B cell (primary cell): ENCODE data around the gene SEPTIN3. TPM values are rescaled to one million over a fixed set of nuclear protein-coding genes. Genes with fewer than 3 reads are reported as not detected.

ENCODE experiments used
- ATAC-seq: fragments of 200-7000 bp; cut with Tn5 transposase; one replicate; pipeline ENCODE4 v1.10.0; 2021; ENCODE audit warnings: low read depth, mild to moderate bottlenecking, moderate number of reproducible peaks, moderate library complexity
- CTCF ChIA-PET: fragments of 350-600 bp; sonication (Branson Sonifier 250); formaldehyde crosslinking; loops from one replicate; lab custom pipeline; 2021; ENCODE audit warnings: antibody characterized with exemption, inconsistent platforms; lab: Charles Lee
- POLR2A ChIA-PET: fragments of 350-600 bp; sonication (Branson Sonifier 250); formaldehyde crosslinking; loops from one replicate; lab custom pipeline; 2021; ENCODE audit warnings: antibody characterized with exemption; lab: Charles Lee
- DNase-seq: peaks from one replicate; pipeline ENCODE4 v3.0.0; 2013
- H2AFZ ChIP-seq: 2 replicates; pipeline ENCODE4 v1.6.1; 2012; ENCODE audit warnings: mild to moderate bottlenecking, low read depth, low read length; ENCODE audit not compliant: insufficient read depth, poor library complexity, severe bottlenecking
- H3K27ac ChIP-seq, 2 donors: 1 replicate in 1 of 2; 2 replicates in 1 of 2; pipeline ENCODE4 v1.5.1; 2012 to 2013; ENCODE audit warnings: low read length in 2 of 2, mild to moderate bottlenecking in 2 of 2, moderate library complexity in 1 of 2
- H3K27me3 ChIP-seq, 4 experiments: fragments of 200-600 bp in 1 of 4; sonication (generic) in 1 of 4; replicated peaks in 1 of 4; 1 replicate in 2 of 4; 2 replicates in 2 of 4; pipeline versions ENCODE4 v1.6.1 to v1.7.0; 2013 to 2016; ENCODE audit warnings: low read length in 3 of 4, mild to moderate bottlenecking in 2 of 4, mixed read lengths in 1 of 4, moderate library complexity in 1 of 4; ENCODE audit not compliant: insufficient read depth in 4 of 4, control insufficient read depth in 3 of 4; ENCODE audit errors: control extremely low read depth in 1 of 4
- H3K36me3 ChIP-seq, 2 experiments: replicated peaks in 1 of 2; 1 replicate in 1 of 2; 2 replicates in 1 of 2; pipeline versions ENCODE4 v1.6.1 to v1.7.1; 2013; ENCODE audit warnings: low read length in 1 of 2; ENCODE audit not compliant: insufficient read depth in 2 of 2, control insufficient read depth in 1 of 2; ENCODE audit errors: control extremely low read depth in 1 of 2, extremely low read depth in 1 of 2
- H3K4me1 ChIP-seq, 2 donors: fragments of 200-600 bp in 1 of 2; sonication (generic) in 1 of 2; 1 replicate in 1 of 2; 2 replicates in 1 of 2; pipeline versions ENCODE4 v1.5.1 to v1.6.1; 2013 to 2017; ENCODE audit warnings: low read length in 2 of 2; ENCODE audit not compliant: control insufficient read depth in 2 of 2, insufficient read depth in 2 of 2
- H3K4me2 ChIP-seq: replicated peaks from 2 replicates; pipeline ENCODE3; 2012; ENCODE audit warnings: mild to moderate bottlenecking, low read depth, low read length; ENCODE audit not compliant: poor library complexity, severe bottlenecking
- H3K4me3 ChIP-seq, 5 experiments: fragments of 200-600 bp in 1 of 5; sonication (generic) in 1 of 5; 1 replicate in 3 of 5; 2 replicates in 2 of 5; pipeline versions ENCODE4 v1.5.1 to v1.7.0; 2011 to 2016; ENCODE audit warnings: low read length in 4 of 5, mild to moderate bottlenecking in 4 of 5, low read depth in 2 of 5, control low read depth in 1 of 5, moderate library complexity in 1 of 5; ENCODE audit not compliant: insufficient read depth in 1 of 5; ENCODE audit errors: control extremely low read depth in 1 of 5, extremely low read depth in 1 of 5
- H3K79me2 ChIP-seq: fragments of 200-600 bp; sonication (generic); one replicate; pipeline ENCODE4 v1.6.0; 2016; ENCODE audit warnings: low read length; ENCODE audit not compliant: control insufficient read depth, insufficient read depth
- H3K9ac ChIP-seq: fragments of 200-600 bp; sonication (generic); 2 replicates; pipeline ENCODE4 v1.6.1; 2017; ENCODE audit warnings: mild to moderate bottlenecking, low read length, moderate library complexity
- H3K9me3 ChIP-seq, 3 donors: one replicate each; pipeline versions ENCODE4 v1.6.1 to v1.7.1; 2013; ENCODE audit warnings: low read length in 2 of 3; ENCODE audit not compliant: control insufficient read depth in 2 of 3, insufficient read depth in 1 of 3; ENCODE audit errors: control extremely low read depth in 1 of 3
- H4K20me1 ChIP-seq: 2 replicates; pipeline ENCODE4 v1.6.0; 2012; ENCODE audit warnings: mild to moderate bottlenecking, low read length; ENCODE audit not compliant: insufficient read depth, control insufficient read depth, poor library complexity, severe bottlenecking
- H3K27ac Mint-ChIP-seq: one replicate; pipeline ENCODE4 v1.8.0; 2021; ENCODE audit warnings: mixed read lengths
- H3K27me3 Mint-ChIP-seq: one replicate; pipeline ENCODE4 v1.8.0; 2021; ENCODE audit warnings: mixed read lengths
- H3K4me1 Mint-ChIP-seq: one replicate; pipeline ENCODE4 v1.8.0; 2021; ENCODE audit warnings: mixed read lengths
- H3K4me3 Mint-ChIP-seq: one replicate; pipeline ENCODE4 v1.8.0; 2021; ENCODE audit warnings: mixed read lengths
- H3K9me3 Mint-ChIP-seq: one replicate; pipeline ENCODE4 v1.8.0; 2022; ENCODE audit warnings: mixed read lengths; ENCODE audit not compliant: insufficient read depth
- CTCF ChIP-seq: fragments of 200-600 bp; IDR thresholded peaks from one replicate; pipeline ENCODE4 v1.8.0; 2022; ENCODE audit warnings: antibody characterized with exemption, mild to moderate bottlenecking
- EZH2 ChIP-seq: IDR thresholded peaks from 2 replicates; pipeline ENCODE4 v1.6.1; 2012; ENCODE audit warnings: borderline replicate concordance, low read depth, mild to moderate bottlenecking, moderate library complexity, low read length; ENCODE audit not compliant: insufficient read depth, poor library complexity, severe bottlenecking
- WGBS: methylation state at CpG from one replicate; pipeline ENCODE4 v1.1.5; 2013; ENCODE audit warnings: missing lambda C conversion rate; ENCODE audit not compliant: insufficient coverage; 5-methylcytosine and 5-hydroxymethylcytosine counted together
- intact Hi-C: fragments of 100-400 bp; cut with micrococcal nuclease; formaldehyde crosslinking; loops from one replicate; pipeline ENCODE4 v1.10.0; 2022
- polyA plus RNA-seq: library from polyadenylated mRNA; depleted of rRNA; stranded (reverse); fragments of >200 nt; gene quantifications from 2 replicates; pipeline ENCODE4 v1.2.3, GENCODE V29; 2012
- total RNA-seq, 2 donors: library from RNA; stranded (reverse); fragments of 120-200 nt in 1 of 2; gene quantifications; 1 replicate in 1 of 2; 2 replicates in 1 of 2; pipeline versions ENCODE4 v1.2.3 to v1.2.4, GENCODE V29; 2013 to 2022

SEPTIN3 gene
- total and polyA plus RNA-seq, 2 donors (not counting 1 experiment from before 2014, with no cell fraction given) = 0.06 to 0.39 TPM

GRCh38 chr22:41946629-41947423, 22.4 kb upstream of the SEPTIN3 start, which contains the start of gene CENPM:
TSS of gene CENPM (minus strand) at chr22:41947152. CDS start at chr22:41947076, 76 bp downstream.
- Histone ChIP-seq H3K9ac (peak within 1 kb of the TSS; percentile 71), H3K27ac (peak within 1 kb of the TSS in 1 of 2 donors; percentile 11), H2AFZ (peak within 1 kb of the TSS; percentile 74), H3K27me3 (peaks cover 0 to 10% (median 0%) of the 10 kb centered on the region in 4 experiments), H3K4me1 (peaks cover 20 to 44% of the 10 kb centered on the region in 2 donors), H3K4me3 (peak within 1 kb of the TSS; percentile 38 to 86 (median 68)), H4K20me1 (no peaks in the 10 kb centered on the region), H3K9me3 (no peaks in the 10 kb centered on the region), H3K4me2 (peak within 1 kb of the TSS; percentile 94), H3K36me3 (no peaks in the 10 kb centered on the region), H3K79me2 (peaks cover 3% of the 10 kb centered on the region)
- DNase-seq (peak; percentile 93), ATAC-seq (peak; percentile 91)
- H3K27ac Mint-ChIP-seq = peak within 1 kb of the TSS; percentile 73
- intact Hi-C loops = loop anchor here (1.0 to 2.0 kb wide), 2 partner anchors 51 to 166 kb away; partner anchors contain the start of gene WBP2NL
- no peaks in the 10 kb centered on the region for H3K27me3 Mint-ChIP-seq
- WGBS = 2% methylated on average over 55 of the region's 56 CpGs
- H3K9me3 Mint-ChIP-seq = no peaks in the 10 kb centered on the region
- ChIA-PET CTCF (interaction anchor here (0.7 to 5.5 kb wide), 15 partner anchors 10 to 450 kb away, joined by 3 to 52 read pairs (median 4); partner anchors contain the start of genes MEI1, NDUFA6 and TNFRSF13C), POLR2A (interaction anchor here (0.5 to 2.2 kb wide), 20 partner anchors 10 to 1179 kb away, joined by 3 to 14 read pairs (median 4); partner anchors contain the start of genes CCDC134, MEI1, NDUFA6 and SNU13)
- peak within 1 kb of the TSS; percentile 97 for H3K4me3 Mint-ChIP-seq
- peaks cover 39% of the 10 kb centered on the region for H3K4me1 Mint-ChIP-seq
- TF ChIP-seq CTCF (no peak), EZH2 (no peak)
